IPS-20b (cell line): ENCODE measurements around the gene RPTOR.

Experiments used
- H3K27ac ChIP-seq: one replicate; pipeline ENCODE4 v1.5.1; 2013; ENCODE audit warnings: low read length
- H3K27me3 ChIP-seq: 2 replicates; pipeline ENCODE4 v1.6.1; 2013; ENCODE audit warnings: mild to moderate bottlenecking, low read length, inconsistent platforms; ENCODE audit not compliant: insufficient read depth
- H3K36me3 ChIP-seq: 2 replicates; pipeline ENCODE4 v1.6.1; 2013; ENCODE audit warnings: low read depth, mild to moderate bottlenecking, inconsistent platforms, low read length, moderate library complexity; ENCODE audit not compliant: insufficient read depth
- H3K4me1 ChIP-seq: 2 replicates; pipeline ENCODE4 v1.6.1; 2013; ENCODE audit warnings: mild to moderate bottlenecking, control low read depth, inconsistent platforms, low read length, moderate library complexity; ENCODE audit not compliant: insufficient read depth
- H3K4me3 ChIP-seq: 2 replicates; pipeline ENCODE4 v1.5.1; 2013; ENCODE audit warnings: mild to moderate bottlenecking, low read length, inconsistent platforms
- H3K9ac ChIP-seq: 2 replicates; pipeline ENCODE4 v1.6.1; 2013; ENCODE audit warnings: low read depth, mild to moderate bottlenecking, inconsistent platforms, low read length, moderate library complexity
- H3K9me3 ChIP-seq: 2 replicates; pipeline ENCODE4 v1.6.1; 2013; ENCODE audit warnings: mild to moderate bottlenecking, low read depth, low read length, inconsistent platforms; ENCODE audit not compliant: insufficient read depth

The RPTOR gene

DNA sequence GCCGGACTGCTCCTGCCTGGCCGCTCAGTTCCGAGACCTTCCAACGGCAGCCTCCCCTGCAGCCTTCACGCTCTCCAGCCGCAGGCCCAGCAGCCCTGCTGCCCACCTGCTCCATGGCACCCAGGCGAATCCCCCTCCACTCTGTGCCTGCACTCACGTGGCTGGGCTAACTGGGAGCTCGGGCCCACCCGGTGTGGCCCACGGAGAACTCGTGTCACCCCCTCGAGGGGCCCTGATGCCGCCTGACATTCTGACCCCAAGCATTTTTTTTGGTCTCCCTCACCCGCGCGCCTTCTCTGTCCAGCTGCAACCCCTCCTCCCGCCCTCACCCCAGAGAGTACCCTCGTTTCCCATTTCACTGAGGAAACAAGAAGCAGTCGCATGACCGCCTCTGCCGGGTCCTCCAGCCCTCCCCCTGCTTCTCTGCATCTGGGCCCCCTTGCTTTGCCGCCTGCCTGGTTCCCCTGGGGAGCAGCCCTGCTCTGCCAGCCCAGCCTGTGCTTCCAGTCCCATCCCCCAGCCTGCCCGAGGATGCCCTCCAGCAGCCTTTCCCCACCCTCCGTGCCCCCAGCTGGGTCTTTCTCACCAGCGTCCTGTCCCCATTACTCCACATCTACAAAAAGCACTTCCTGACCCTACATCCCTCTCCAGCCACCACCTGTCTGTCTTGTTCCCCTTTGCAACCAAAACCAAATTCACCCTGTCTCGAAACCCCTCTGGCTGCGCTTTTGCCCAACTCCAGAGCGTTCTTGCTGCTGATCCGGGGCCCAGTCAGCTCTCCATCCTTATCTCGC is 300.6 kb downstream of the RPTOR start:
- H3K9ac ChIP-seq, result no peak overlapping the region
- H3K27ac ChIP-seq, result no peak overlapping the region
- no peak overlapping the region for H3K4me3 ChIP-seq

DNA sequence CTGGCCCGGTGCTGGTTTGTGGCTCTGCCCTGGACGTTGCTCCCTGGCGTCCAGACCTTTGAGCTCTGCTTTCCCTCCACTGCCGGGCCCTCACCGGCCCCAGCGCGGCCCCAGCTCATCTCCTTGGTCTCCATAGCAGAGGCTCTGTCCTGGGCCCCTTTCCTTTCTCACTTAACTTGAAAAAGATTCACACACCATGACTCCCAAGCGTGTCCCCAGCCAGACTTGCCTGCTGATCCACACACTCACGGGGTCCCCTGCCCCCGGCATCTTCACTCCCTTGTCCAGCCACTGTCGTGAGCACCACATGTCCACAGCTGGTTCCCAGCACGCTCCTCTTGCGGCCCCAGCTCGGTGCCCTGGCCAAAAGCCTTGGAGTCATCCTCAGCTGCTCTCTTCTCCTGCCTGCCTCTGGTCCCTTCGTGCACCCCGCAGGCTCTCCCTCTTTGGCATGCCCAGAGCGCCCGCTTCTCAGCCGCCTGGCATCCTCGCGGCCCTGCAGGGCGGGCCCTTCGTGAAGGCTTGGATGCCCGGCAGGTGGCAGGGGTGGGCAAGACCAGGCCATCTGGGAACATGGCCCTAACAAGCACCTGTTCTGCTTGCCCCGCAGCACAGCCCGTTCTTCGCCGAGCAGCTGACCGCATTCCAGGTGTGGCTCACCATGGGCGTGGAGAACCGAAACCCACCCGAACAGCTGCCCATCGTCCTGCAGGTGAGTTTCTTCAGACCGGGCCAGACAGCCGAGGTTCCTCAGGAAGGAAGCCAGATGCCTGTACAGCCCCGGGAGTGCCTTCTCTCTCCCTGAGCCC is 301.4 kb downstream of the RPTOR start:
- H3K4me1 ChIP-seq, result no peaks in the 10 kb centered on the region
- H3K9me3 ChIP-seq, result no peaks in the 10 kb centered on the region
- H3K27me3 ChIP-seq, result no peaks in the 10 kb centered on the region
- peaks cover 9% of the 10 kb centered on the region; the same call in 1 of the 2 replicates for H3K36me3 ChIP-seq
- no peak overlapping the region for H3K4me3 ChIP-seq
- no peak overlapping the region for H3K9ac ChIP-seq
- H3K27ac ChIP-seq, result no peak overlapping the region

More for the DNA sequence above, 300.6 kb downstream of the RPTOR start:
- Histone ChIP-seq H3K36me3 (peaks cover 9% of the 10 kb centered on the region; the same call in 1 of the 2 replicates), H3K9me3 (no peaks in the 10 kb centered on the region), H3K27me3 (no peaks in the 10 kb centered on the region), H3K4me1 (no peaks in the 10 kb centered on the region)

GRCh38 chr17:80846932-80847331 is 302.3 kb downstream of the RPTOR start:
- Histone ChIP-seq H3K27ac (no peak overlapping the region), H3K4me1 (no peaks in the 10 kb centered on the region), H3K9me3 (no peaks in the 10 kb centered on the region), H3K36me3 (peaks cover 9% of the 10 kb centered on the region; the same call in 1 of the 2 replicates), H3K27me3 (no peaks in the 10 kb centered on the region), H3K4me3 (no peak overlapping the region), H3K9ac (no peak overlapping the region)

- Histone ChIP-seq H3K9me3 (no peaks in the 10 kb centered on the region), H3K27ac (no peak overlapping the region), H3K4me1 (no peaks in the 10 kb centered on the region), H3K4me3 (no peak overlapping the region), H3K9ac (no peak overlapping the region), H3K36me3 (peaks cover 8% of the 10 kb centered on the region; the same call in 1 of the 2 replicates), H3K27me3 (no peaks in the 10 kb centered on the region)
Observed at GRCh38 chr17:80847496-80848230, 303.0 kb downstream of the RPTOR start.

- H3K9ac ChIP-seq, result no peak overlapping the region
- no peaks in the 10 kb centered on the region for H3K4me1 ChIP-seq
- no peak overlapping the region for H3K27ac ChIP-seq
- no peaks in the 10 kb centered on the region for H3K9me3 ChIP-seq
- peaks cover 6% of the 10 kb centered on the region; the same call in 1 of the 2 replicates for H3K36me3 ChIP-seq
- H3K27me3 ChIP-seq, result no peaks in the 10 kb centered on the region
- no peak overlapping the region for H3K4me3 ChIP-seq
Observed at GRCh38 chr17:80848449-80849102, 303.9 kb downstream of the RPTOR start.

- no peaks in the 10 kb centered on the region for H3K9me3 ChIP-seq
- no peaks in the 10 kb centered on the region for H3K27me3 ChIP-seq
- H3K4me3 ChIP-seq, result no peak overlapping the region
- H3K36me3 ChIP-seq, result peaks cover 6% of the 10 kb centered on the region; the same call in 1 of the 2 replicates
- H3K27ac ChIP-seq, result no peak overlapping the region
- no peaks in the 10 kb centered on the region for H3K4me1 ChIP-seq
- H3K9ac ChIP-seq, result no peak overlapping the region
Observed at GRCh38 chr17:80849119-80849518, 304.5 kb downstream of the RPTOR start.

DNA sequence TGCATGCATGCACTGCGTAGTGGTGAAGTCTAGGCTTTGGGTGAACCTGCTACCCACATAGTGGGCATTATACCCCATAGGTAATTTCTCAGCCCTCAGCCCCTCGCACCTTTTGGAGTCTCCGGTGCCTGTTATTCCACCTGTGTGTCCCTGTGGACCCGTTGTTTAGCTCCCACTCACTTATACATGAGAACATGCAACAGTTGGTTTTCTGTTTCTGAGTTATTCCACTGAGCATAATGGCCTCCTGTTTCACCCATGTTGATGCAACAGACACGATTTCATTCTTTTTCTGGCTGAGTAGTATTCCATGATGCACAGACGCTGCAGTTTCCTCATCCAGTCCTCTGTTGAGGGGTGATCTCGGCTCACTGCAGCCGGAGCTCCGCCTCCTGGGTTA is 305.5 kb downstream of the RPTOR start:
- H3K36me3 ChIP-seq, result peaks cover 6% of the 10 kb centered on the region; the same call in 1 of the 2 replicates

DNA sequence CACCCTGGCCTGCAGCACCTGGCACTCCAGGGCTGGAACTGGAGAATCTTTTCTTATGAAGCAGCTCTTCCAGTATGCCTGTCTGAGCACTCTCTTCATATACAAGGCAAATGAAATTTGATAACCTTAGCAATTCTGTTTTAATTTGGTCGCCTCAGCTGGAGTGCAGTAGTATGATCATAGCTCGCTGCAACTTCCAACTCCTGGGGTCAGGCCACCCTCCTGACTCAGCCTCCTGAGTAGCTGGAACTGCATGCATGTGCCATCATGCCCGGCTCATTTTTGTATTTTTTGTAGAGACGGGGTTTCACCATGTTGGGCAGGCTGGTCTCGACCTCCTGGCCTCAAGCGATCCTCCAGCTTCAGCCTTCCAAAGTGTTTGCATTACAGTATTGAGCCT is 306.2 kb downstream of the RPTOR start:
- no peak overlapping the region for H3K9ac ChIP-seq
- no peaks in the 10 kb centered on the region for H3K9me3 ChIP-seq
- H3K4me1 ChIP-seq, result no peaks in the 10 kb centered on the region
- H3K4me3 ChIP-seq, result no peak overlapping the region
- peaks cover 11% of the 10 kb centered on the region for H3K36me3 ChIP-seq
- H3K27ac ChIP-seq, result no peak overlapping the region
- no peaks in the 10 kb centered on the region for H3K27me3 ChIP-seq

More for the DNA sequence above, 305.5 kb downstream of the RPTOR start:
- Histone ChIP-seq H3K27me3 (no peaks in the 10 kb centered on the region), H3K9me3 (no peaks in the 10 kb centered on the region), H3K4me3 (no peak overlapping the region), H3K4me1 (no peaks in the 10 kb centered on the region), H3K27ac (no peak overlapping the region), H3K9ac (no peak overlapping the region)

- H3K27me3 ChIP-seq, result no peaks in the 10 kb centered on the region
- no peaks in the 10 kb centered on the region for H3K9me3 ChIP-seq
- peaks cover 15% of the 10 kb centered on the region for H3K36me3 ChIP-seq
- H3K27ac ChIP-seq, result no peak overlapping the region
- H3K4me1 ChIP-seq, result no peaks in the 10 kb centered on the region
- H3K9ac ChIP-seq, result no peak overlapping the region
- no peak overlapping the region for H3K4me3 ChIP-seq
Observed at GRCh38 chr17:80851277-80851925, 306.8 kb downstream of the RPTOR start.

DNA sequence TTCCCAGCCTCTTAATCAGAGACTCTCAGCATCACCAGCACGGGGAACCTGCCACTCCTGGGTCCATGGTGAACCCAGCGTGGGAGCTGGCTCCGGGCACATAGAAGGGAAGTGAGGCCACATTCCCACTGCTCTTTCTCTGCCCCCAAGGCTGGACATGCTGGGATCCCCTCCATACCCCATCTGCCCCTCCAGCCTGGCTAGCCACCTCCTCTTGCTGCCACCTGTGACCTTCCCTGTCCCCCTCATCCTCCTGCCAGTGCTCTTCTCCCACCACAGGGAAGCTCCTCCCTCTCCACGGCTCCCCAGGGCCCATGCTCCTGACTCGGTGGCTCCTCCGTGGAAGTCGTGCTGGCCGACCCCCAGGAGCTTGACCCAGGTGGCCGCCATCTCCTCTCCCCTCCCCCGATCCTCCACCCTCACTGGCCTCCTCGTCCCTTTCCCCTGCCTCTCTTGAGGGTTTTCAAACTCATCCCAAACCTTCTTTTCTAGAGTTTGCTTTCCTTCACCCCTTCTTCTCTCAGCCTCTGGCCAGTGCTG is 307.9 kb downstream of the RPTOR start:
- Histone ChIP-seq H3K9ac (no peak overlapping the region), H3K27me3 (no peaks in the 10 kb centered on the region), H3K36me3 (peaks cover 11% of the 10 kb centered on the region; the same call in 1 of the 2 replicates), H3K9me3 (no peaks in the 10 kb centered on the region), H3K27ac (no peak overlapping the region), H3K4me1 (no peaks in the 10 kb centered on the region), H3K4me3 (no peak overlapping the region)
